Measurements from ENCODE around the gene PLXND1. TPM values are rescaled to one million over a fixed set of nuclear protein-coding genes. Genes with fewer than 3 reads are reported as not detected.
"Not testable (repeated sequence)": the region's sequence is repeated elsewhere in the genome, so short reads cannot be mapped to it uniquely, and the experiment has no call there.

Gene PLXND1
- total and polyA plus RNA-seq, 9 donors = 91.2 to 175 (median 141) TPM

DNA sequence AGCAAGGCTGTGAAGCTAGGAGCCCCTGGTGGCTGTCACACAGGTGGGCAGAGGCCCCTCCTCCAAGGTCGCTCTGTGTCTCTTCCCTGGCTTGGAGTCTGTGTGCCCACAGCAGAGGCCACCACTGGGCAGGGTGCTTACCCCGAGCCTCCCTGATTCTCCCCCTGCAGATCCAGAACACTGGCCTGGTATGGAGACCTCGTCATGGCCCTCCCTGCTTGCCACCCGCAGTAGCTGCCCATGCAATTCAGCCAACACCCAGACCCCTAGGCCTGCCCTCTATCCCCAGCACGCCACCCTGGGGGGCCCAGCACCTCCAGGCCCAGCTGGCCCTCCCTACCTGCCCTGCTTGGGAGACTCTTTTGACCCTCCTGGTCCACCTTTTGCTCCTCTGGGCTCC, 83.5 kb downstream of the PLXND1 start:
- Histone ChIP-seq H3K27ac (ENCODE audit: low read length) (no peak overlapping the region), H3K9me3 (replicated peaks; ENCODE audit: control insufficient read depth, low read depth, low read length) (no peaks in the 10 kb centered on the region), H3K4me3 (ENCODE audit: low read length) (no peak overlapping the region), H3K4me1 (ENCODE audit: control insufficient read depth, insufficient read depth, low read length) (peaks cover 2% of the 10 kb centered on the region), H3K36me3 (ENCODE audit: control insufficient read depth, insufficient read depth, low read length) (peaks cover 17% of the 10 kb centered on the region), H3K27me3 (ENCODE audit: control insufficient read depth, insufficient read depth, low read length) (no peaks in the 10 kb centered on the region)
- WGBS (ENCODE audit: insufficient coverage) = 83% methylated on average over 5 of the region's 5 CpGs
- no peak for DNase-seq

DNA sequence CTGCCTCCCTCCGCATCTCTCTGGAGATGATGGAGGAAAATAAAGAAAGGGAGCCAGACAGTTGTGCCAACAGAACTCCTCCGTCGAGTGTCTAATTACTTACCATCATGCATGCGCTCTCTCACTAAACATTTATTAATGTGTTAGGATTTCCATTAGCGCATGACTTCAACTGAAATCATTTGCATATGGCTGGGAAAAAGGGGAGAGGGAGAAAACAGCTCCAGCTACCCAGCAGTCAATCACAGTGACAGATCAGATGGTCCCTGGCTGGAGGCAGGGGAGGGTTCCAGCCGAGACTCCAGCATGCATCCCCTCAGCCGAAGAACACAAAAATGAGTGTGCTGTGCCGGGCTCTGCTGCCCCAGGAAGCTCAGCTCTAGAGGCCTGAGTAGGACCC, 84.9 kb downstream of the PLXND1 start:
- no peak for DNase-seq
- Histone ChIP-seq H3K27me3 (ENCODE audit: control insufficient read depth, insufficient read depth, low read length) (no peaks in the 10 kb centered on the region), H3K27ac (ENCODE audit: low read length) (no peak overlapping the region), H3K9me3 (replicated peaks; ENCODE audit: control insufficient read depth, low read depth, low read length) (no peaks in the 10 kb centered on the region), H3K36me3 (ENCODE audit: control insufficient read depth, insufficient read depth, low read length) (peaks cover 26% of the 10 kb centered on the region), H3K4me3 (ENCODE audit: low read length) (no peak overlapping the region), H3K4me1 (ENCODE audit: control insufficient read depth, insufficient read depth, low read length) (peaks cover 3% of the 10 kb centered on the region)
- 17% methylated on average over 2 of the region's 8 CpGs for WGBS (ENCODE audit: insufficient coverage)

DNA sequence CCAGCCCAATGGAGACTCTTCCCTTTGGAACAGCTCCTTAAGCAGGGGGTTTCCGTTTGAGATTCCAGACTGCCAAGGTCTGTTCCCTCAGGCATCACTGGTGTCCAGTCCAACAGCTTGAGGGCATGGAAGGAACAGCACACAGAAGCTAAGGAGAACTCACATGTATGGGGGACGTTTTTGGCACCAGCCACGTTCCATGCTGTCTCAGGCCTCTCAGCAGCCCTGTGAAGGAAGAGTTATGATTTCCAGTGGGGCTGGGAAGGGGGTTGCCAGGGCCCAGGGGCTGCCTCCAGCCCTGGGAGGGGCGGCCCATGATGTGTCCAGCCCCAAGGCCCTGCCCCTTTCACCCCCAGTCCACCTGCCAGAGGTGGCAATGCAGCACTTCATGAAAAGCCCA, 85.5 kb downstream of the PLXND1 start:
- H3K4me1 ChIP-seq (ENCODE audit: control insufficient read depth, insufficient read depth, low read length) = peaks cover 3% of the 10 kb centered on the region
- DNase-seq = no peak

DNA sequence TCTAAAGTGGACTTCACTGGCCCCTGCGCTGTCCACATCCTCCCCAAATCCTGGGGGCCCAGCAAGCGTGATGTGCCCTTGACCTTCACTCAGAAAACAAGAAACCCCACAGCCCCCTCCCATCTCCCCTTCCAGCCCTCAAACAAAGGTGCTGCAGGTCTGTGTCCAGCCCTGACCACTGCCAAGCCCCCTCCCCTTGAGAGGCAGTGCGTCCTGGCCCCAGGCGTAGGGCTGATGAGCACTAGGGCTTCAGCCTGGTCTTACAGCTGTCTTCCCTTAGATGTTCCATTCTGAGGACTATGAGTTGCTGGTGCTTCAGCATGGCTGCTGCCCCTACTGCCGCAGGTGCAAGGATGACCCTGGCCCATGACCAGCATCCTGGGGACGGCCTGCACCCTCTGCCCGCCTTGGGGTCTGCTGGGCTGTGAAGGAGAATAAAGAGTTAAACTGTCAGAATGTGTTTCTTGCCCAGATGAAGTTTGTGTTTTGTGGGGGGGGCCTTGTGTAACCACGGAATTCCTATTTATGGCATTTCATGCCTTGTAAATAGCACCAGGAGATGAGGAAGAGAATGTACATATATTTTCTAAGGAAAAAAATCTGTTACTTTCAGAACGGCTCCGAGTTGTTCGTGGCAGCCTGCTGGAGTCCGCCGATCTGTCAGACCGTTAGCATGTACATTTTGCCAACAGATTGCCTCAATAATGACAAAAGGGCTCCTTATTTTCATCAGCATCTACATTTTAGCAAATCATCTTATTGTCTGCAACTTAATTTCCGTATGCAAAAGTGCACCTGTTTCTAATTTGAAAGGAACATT, 86.4 kb downstream of the PLXND1 start:
- WGBS (ENCODE audit: insufficient coverage) = 81% methylated on average over 13 of the region's 15 CpGs
- H3K4me3 ChIP-seq (ENCODE audit: low read length) = no peak overlapping the region
- H3K27me3 ChIP-seq (ENCODE audit: control insufficient read depth, insufficient read depth, low read length) = no peaks in the 10 kb centered on the region
- H3K4me1 ChIP-seq (ENCODE audit: control insufficient read depth, insufficient read depth, low read length) = peaks cover 3% of the 10 kb centered on the region
- H3K9me3 ChIP-seq (replicated peaks; ENCODE audit: control insufficient read depth, low read depth, low read length) = no peaks in the 10 kb centered on the region
- no peak for DNase-seq
- no peak overlapping the region for H3K27ac ChIP-seq (ENCODE audit: low read length)
- H3K36me3 ChIP-seq (ENCODE audit: control insufficient read depth, insufficient read depth, low read length) = peaks cover 37% of the 10 kb centered on the region

More for the DNA sequence above, 85.5 kb downstream of the PLXND1 start:
- peaks cover 32% of the 10 kb centered on the region for H3K36me3 ChIP-seq (ENCODE audit: control insufficient read depth, insufficient read depth, low read length)
- no peak overlapping the region for H3K27ac ChIP-seq (ENCODE audit: low read length)
- WGBS (ENCODE audit: insufficient coverage) = 22% methylated on average over 1 of the region's 4 CpGs
- no peaks in the 10 kb centered on the region for H3K9me3 ChIP-seq (replicated peaks; ENCODE audit: control insufficient read depth, low read depth, low read length)
- no peak overlapping the region for H3K4me3 ChIP-seq (ENCODE audit: low read length)
- H3K27me3 ChIP-seq (ENCODE audit: control insufficient read depth, insufficient read depth, low read length) = no peaks in the 10 kb centered on the region

DNA sequence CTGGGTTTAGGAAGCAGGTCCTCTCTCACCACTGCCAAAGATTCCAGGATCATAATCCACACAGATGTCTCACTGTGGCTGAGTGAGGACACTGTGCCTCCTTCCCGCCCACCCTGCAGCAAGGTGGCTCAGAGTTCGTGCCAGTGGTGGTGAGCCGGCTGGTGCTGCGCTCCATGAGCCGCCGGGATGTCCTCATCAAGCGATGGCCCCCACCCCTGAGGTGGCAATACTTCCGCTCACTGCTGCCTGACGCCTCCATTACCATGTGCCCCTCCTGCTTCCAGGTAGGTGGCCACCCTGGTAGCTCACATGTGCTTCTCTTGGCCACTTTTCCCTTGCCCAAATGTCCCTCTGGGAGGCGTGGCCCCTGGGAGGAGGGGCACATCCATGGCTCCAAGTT, 87.0 kb downstream of the PLXND1 start:
- H3K36me3 ChIP-seq (ENCODE audit: control insufficient read depth, insufficient read depth, low read length) = peaks cover 43% of the 10 kb centered on the region
- 90% methylated on average over 10 of the region's 10 CpGs for WGBS (ENCODE audit: insufficient coverage)
- H3K9me3 ChIP-seq (replicated peaks; ENCODE audit: control insufficient read depth, low read depth, low read length) = no peaks in the 10 kb centered on the region
- H3K27ac ChIP-seq (ENCODE audit: low read length) = no peak overlapping the region
- H3K4me1 ChIP-seq (ENCODE audit: control insufficient read depth, insufficient read depth, low read length) = peaks cover 3% of the 10 kb centered on the region
- H3K4me3 ChIP-seq (ENCODE audit: low read length) = no peak overlapping the region
- DNase-seq = no peak
- no peaks in the 10 kb centered on the region for H3K27me3 ChIP-seq (ENCODE audit: control insufficient read depth, insufficient read depth, low read length)

DNA sequence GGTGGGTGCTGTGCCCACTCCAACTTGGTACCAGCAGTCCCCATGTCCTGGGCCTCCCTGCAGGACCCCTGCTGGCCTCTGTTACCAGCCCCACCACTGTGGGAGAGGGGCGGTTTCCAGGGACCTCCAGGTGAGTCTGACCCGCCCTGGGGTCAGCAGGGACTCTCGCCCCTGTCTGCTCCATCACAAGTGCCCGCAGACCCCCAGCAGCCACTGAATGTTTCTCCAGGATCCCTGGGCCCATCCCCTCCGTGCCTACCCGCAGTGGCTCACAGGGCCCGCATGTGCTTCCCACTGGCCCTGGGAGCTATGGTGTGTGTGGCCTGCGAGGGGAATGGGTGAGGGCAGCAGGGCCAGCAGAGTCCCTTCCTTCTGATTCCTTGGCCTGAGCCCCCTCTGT, 87.9 kb downstream of the PLXND1 start:
- Histone ChIP-seq H3K27ac (ENCODE audit: low read length) (no peak overlapping the region), H3K4me1 (ENCODE audit: control insufficient read depth, insufficient read depth, low read length) (peaks cover 3% of the 10 kb centered on the region), H3K9me3 (replicated peaks; ENCODE audit: control insufficient read depth, low read depth, low read length) (no peaks in the 10 kb centered on the region), H3K4me3 (ENCODE audit: low read length) (no peak overlapping the region), H3K27me3 (ENCODE audit: control insufficient read depth, insufficient read depth, low read length) (no peaks in the 10 kb centered on the region), H3K36me3 (ENCODE audit: control insufficient read depth, insufficient read depth, low read length) (peaks cover 51% of the 10 kb centered on the region)
- DNase-seq = no peak
- WGBS (ENCODE audit: insufficient coverage) = 100% methylated on average over 2 of the region's 8 CpGs

DNA sequence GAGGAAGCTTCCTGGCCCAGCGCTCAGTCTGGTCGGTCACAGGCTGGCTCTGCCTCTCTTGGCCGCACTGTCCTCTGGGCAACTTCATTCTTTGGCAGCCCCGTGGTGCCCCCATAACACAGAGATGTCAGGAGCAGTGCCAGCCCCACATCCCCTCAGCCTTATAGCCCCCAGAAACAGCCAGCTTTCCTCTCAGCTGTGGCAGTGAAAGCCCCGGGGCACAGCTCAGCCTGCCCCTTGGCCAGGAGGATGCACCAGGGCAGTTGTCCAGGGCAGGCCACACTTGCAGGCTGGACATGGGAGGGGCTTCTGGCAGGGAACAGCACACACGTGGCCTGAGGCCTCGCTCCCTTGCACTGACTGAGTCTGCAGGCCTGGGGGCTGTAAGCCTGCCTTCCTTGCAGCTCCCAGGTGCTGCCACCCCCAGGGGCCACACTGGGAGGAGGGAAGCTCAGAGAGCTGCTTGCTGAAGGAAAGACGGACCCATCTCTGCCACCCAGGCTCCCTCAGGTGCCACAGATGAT, 88.4 kb downstream of the PLXND1 start:
- Histone ChIP-seq H3K27me3 (ENCODE audit: control insufficient read depth, insufficient read depth, low read length) (no peaks in the 10 kb centered on the region), H3K27ac (ENCODE audit: low read length) (no peak overlapping the region), H3K4me3 (ENCODE audit: low read length) (no peak overlapping the region), H3K4me1 (ENCODE audit: control insufficient read depth, insufficient read depth, low read length) (peaks cover 3% of the 10 kb centered on the region), H3K36me3 (ENCODE audit: control insufficient read depth, insufficient read depth, low read length) (peaks cover 56% of the 10 kb centered on the region), H3K9me3 (replicated peaks; ENCODE audit: control insufficient read depth, low read depth, low read length) (no peaks in the 10 kb centered on the region)
- no peak for DNase-seq
- WGBS (ENCODE audit: insufficient coverage) = 66% methylated on average over 7 of the region's 8 CpGs

DNA sequence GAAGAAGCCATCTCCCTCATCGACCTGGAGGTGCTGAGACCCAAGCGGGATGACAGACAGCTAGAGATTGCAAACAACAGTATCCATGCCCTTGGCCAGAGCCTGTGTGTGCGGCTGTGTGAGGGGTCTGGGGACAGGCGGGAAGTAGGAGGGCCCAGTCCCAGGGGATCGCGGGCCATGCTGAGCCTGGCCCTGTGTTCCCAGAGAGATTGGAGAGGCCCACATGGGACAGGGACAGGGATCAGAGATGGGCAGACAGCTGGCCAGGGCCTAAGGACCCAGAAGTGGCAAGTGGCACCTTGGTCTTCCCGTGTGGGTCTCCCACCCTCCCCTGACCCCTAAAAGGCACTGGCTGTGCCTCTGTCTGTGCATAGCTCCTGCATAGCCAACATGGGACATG, 89.0 kb downstream of the PLXND1 start:
- no peak overlapping the region for H3K4me3 ChIP-seq (ENCODE audit: low read length)
- DNase-seq = no peak
- H3K4me1 ChIP-seq (ENCODE audit: control insufficient read depth, insufficient read depth, low read length) = peaks cover 3% of the 10 kb centered on the region
- 83% methylated on average over 7 of the region's 7 CpGs for WGBS (ENCODE audit: insufficient coverage)
- H3K27me3 ChIP-seq (ENCODE audit: control insufficient read depth, insufficient read depth, low read length) = no peaks in the 10 kb centered on the region
- no peaks in the 10 kb centered on the region for H3K9me3 ChIP-seq (replicated peaks; ENCODE audit: control insufficient read depth, low read depth, low read length)
- no peak overlapping the region for H3K27ac ChIP-seq (ENCODE audit: low read length)
- H3K36me3 ChIP-seq (ENCODE audit: control insufficient read depth, insufficient read depth, low read length) = peaks cover 62% of the 10 kb centered on the region

DNA sequence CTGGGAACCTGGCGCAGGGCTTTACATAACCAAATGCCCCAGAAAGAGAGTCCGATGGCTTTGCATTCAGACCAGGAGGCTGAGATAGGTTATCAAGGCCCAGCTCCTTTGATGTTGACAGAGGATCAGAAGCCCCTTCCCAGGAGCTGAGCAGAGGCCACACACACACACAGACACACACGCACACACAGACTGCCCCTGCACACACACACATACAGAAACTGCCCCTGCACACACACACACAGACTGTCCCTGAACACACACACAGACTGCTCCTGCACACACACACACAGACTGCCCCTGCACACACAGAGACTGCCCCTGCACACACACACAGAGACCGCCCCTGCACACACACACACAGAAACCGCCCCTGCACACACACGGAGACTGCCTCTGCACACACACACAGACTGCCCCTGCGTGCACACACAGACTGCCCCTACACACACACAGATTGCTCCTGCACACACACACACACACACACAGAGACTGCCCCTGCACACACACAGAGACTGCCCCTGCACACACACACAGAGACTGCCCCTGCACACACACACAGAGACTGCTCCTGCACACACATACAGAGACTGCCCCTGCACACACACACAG, 90.5 kb downstream of the PLXND1 start:
- not testable (repeated sequence) for H3K27ac ChIP-seq (ENCODE audit: low read length); H3K9me3 ChIP-seq (replicated peaks; ENCODE audit: control insufficient read depth, low read depth, low read length); DNase-seq; H3K4me1 ChIP-seq (ENCODE audit: control insufficient read depth, insufficient read depth, low read length); H3K4me3 ChIP-seq (ENCODE audit: low read length); H3K27me3 ChIP-seq (ENCODE audit: control insufficient read depth, insufficient read depth, low read length)
- peaks cover 77% of the 10 kb centered on the region for H3K36me3 ChIP-seq (ENCODE audit: control insufficient read depth, insufficient read depth, low read length)
- 86% methylated on average over 3 of the region's 7 CpGs for WGBS (ENCODE audit: insufficient coverage)

DNA sequence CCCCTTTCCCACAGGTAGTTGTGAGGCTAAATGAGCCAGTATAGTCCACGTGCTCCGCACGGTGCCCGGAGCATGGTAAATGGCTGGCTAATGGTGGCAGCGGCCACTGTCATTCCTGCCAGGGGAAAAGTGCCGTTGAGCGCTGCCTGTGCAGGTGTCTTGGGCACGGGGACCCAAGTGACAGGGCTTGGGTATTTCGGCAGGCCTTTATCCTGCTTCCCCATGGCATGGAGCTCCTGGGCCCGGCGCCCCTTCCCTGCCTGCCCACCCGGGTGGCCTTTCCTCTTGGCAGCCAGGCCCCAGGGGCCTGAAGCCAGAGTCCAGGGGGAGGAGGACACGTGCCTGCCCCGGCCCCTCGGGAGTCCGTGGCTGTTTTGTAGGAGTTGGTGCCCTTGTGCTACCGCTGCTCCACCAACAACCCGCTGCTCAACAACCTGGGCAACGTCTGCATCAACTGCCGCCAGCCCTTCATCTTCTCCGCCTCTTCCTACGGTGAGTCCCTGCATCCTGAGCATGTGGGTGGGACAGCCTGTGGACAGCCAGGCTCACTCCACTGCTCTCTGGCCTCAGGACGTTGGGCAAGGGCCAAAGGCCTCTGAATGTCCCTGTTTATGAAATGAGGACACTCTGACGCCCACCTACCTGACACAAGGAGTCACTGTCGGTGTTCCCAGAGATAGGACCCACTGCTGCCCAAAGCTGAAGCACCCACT, 91.2 kb downstream of the PLXND1 start:
- not testable (repeated sequence) for H3K27me3 ChIP-seq (ENCODE audit: control insufficient read depth, insufficient read depth, low read length); DNase-seq; H3K4me1 ChIP-seq (ENCODE audit: control insufficient read depth, insufficient read depth, low read length); H3K9me3 ChIP-seq (replicated peaks; ENCODE audit: control insufficient read depth, low read depth, low read length); H3K4me3 ChIP-seq (ENCODE audit: low read length); H3K27ac ChIP-seq (ENCODE audit: low read length)
- 94% methylated on average over 9 of the region's 25 CpGs for WGBS (ENCODE audit: insufficient coverage)
- H3K36me3 ChIP-seq (ENCODE audit: control insufficient read depth, insufficient read depth, low read length) = peaks cover 83% of the 10 kb centered on the region

Measured in muscle of leg (tissue), 11 donors.